ENCODE data around the gene SLC35E3. TPM values are rescaled to one million over a fixed set of nuclear protein-coding genes. Genes with fewer than 3 reads are reported as not detected.
A peak's percentile ranks its signal among the peaks of the same experiment; 100 is the strongest.
"Not testable (repeated sequence)": the region's sequence is repeated elsewhere in the genome, so short reads cannot be mapped to it uniquely, and the experiment has no call there.

The SLC35E3 gene
- polyA plus RNA-seq, 2 of the 4 experiments (the other 2 are of a cell fraction), result 5.1 to 22.1 TPM

- POLR2A ChIA-PET, result interaction anchor here (2.7 kb wide), 2 partner anchors 14 to 60 kb away, joined by 21 to 45 read pairs; partner anchors contain the start of gene SLC35E3
- Histone ChIP-seq H3K27ac (peak overlapping the region; percentile 97), H3K4me3 (peak overlapping the region; percentile 88)
These were observed 60.7 kb downstream of the SLC35E3 start for GRCh38 chr12:68806488-68807237.

GRCh38 chr12:68807274-68807575 is 61.2 kb downstream of the SLC35E3 start:
- peaks cover 23% of the 10 kb centered on the region for H3K4me1 ChIP-seq
- peak overlapping the region; percentile 66 for H3K4me2 ChIP-seq
- DNase-seq (ENCODE audit: low read depth in 1 of 2, low spot score in 1 of 2); H3K9me3 ChIP-seq; FAIRE-seq: not testable (repeated sequence)
- 7% methylated on average over 10 of the region's 10 CpGs for WGBS (ENCODE audit: missing lambda C conversion rate)
- ChIA-PET POLR2A (interaction anchor here (0.9 to 2.7 kb wide), 6 partner anchors 13 to 476 kb away, joined by 3 to 45 read pairs (median 4); partner anchors contain the start of gene SLC35E3), CTCF (interaction anchor here (0.7 to 2.9 kb wide), 11 partner anchors 8 to 350 kb away, joined by 3 to 19 read pairs (median 5); partner anchors contain the start of gene SLC35E3)
- peak in 1 of 2 experiments; percentile 1; a peak in 2 of 6 replicates for ATAC-seq
- H3K4me3 ChIP-seq, result peak overlapping the region; percentile 88
- H3K27ac ChIP-seq, result peak overlapping the region; percentile 97
- TF ChIP-seq RAD21 (conservative IDR thresholded peaks at IDR 0.05 in 1 of 2, IDR thresholded peaks at IDR 0.05 in 1 of 2) (0 out of 5 replicates have a peak, but pooled peaks of 1 of the 2 experiments have one; percentile 2), CHD4 (IDR thresholded peaks at IDR 0.05; ENCODE audit: borderline replicate concordance) (0 out of 2 replicates have a peak, but pooled peaks have one; percentile 51)

More at GRCh38 chr12:68806488-68807237, 60.7 kb downstream of the SLC35E3 start:
- DNase-seq (ENCODE audit: low read depth in 1 of 2, low spot score in 1 of 2), result no peak
- 87% methylated on average over 18 of the region's 18 CpGs for WGBS (ENCODE audit: missing lambda C conversion rate)
- no peak for FAIRE-seq
- no peaks in the 10 kb centered on the region for H3K9me3 ChIP-seq
- peak overlapping the region; percentile 66 for H3K4me2 ChIP-seq
- TF ChIP-seq HOXB13 (CRISPR knock-in tag; IDR thresholded peaks at IDR 0.05; ENCODE audit: low read depth) (no peak), POLR2A (IDR thresholded peaks at IDR 0.05; ENCODE audit: low read length) (no peak), TP53 (CRISPR knock-in tag; IDR thresholded peaks at IDR 0.05) (no peak), KDM5A (IDR thresholded peaks at IDR 0.05) (no peak)
- no peak for ATAC-seq
- CTCF ChIA-PET, result interaction anchor here (1.2 to 2.9 kb wide), 6 partner anchors 8 to 60 kb away, joined by 5 to 19 read pairs (median 7); partner anchors contain the start of gene SLC35E3
- peaks cover 22% of the 10 kb centered on the region for H3K4me1 ChIP-seq

DNA sequence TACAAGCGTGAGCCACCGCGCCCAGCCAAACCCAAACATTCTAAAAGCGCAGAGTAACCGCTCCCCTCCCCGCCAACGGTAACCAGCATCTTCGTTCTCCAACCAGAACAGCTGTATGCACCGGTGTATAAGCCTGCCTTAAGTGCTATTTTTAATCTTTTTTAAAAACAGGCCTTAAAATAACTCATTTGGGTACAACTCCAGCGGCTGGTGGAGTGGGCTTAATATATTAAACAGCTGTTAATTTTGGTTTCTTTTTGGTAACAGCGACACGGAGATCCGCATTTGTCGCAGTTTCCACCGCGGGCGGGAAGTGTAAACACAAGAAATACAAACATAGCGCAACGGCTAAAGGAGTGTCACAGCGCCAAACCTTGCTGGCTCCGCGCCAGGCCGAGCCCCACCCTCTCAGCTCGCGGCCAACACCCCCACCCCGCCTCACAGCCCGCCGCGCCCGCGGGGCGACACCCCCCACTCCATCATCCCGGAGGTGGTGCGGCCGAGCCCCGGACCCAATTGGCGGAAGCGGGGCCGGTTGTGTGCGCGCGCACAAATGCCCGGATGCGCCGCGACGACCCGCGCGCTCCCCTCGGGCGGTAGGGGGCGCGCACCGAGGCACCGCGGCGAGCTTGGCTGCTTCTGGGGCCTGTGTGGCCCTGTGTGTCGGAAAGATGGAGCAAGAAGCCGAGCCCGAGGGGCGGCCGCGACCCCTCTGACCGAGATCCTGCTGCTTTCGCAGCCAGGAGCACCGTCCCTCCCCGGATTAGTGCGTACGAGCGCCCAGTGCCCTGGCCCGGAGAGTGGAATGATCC is 61.8 kb downstream of the SLC35E3 start, which contains the start of gene MDM2:
Gene MDM2 (plus strand): TSS at position 602 of the 812 bp plus-strand sequence. CDS start 301 bp downstream, outside the sequence.
- ChIA-PET CTCF (interaction anchor here (0.6 to 2.9 kb wide), 15 partner anchors 9 to 350 kb away, joined by 3 to 19 read pairs (median 5); partner anchors contain the start of gene SLC35E3), POLR2A (interaction anchor here (0.9 to 2.7 kb wide), 10 partner anchors 10 to 476 kb away, joined by 3 to 45 read pairs (median 4); partner anchors contain the start of genes NUP107 and SLC35E3)
- under 1% methylated on average over 33 of the region's 72 CpGs for WGBS (ENCODE audit: missing lambda C conversion rate)
- H3K4me1 ChIP-seq, result peaks cover 28% of the 10 kb centered on the region
- peak within 1 kb of the TSS; percentile 88 for H3K4me3 ChIP-seq
- peak; percentile 96 to 97 for DNase-seq (ENCODE audit: low read depth in 1 of 2, low spot score in 1 of 2)
- ATAC-seq, result peak; percentile 87 to 91
- no peaks in the 10 kb centered on the region for H3K9me3 ChIP-seq
- peak within 1 kb of the TSS; percentile 97 for H3K27ac ChIP-seq
- no peak for FAIRE-seq
- H3K4me2 ChIP-seq, result peak within 1 kb of the TSS; percentile 76
- TF ChIP-seq MYC (IDR thresholded peaks at IDR 0.05; ENCODE audit: borderline replicate concordance, low read length) (no peak), HMGXB4 (CRISPR knock-in tag; IDR thresholded peaks at IDR 0.05; ENCODE audit: borderline replicate concordance) (peak; percentile 95), TFCP2L1 (CRISPR knock-in tag; IDR thresholded peaks at IDR 0.05) (peak; percentile 84), RFX5 (IDR thresholded peaks at IDR 0.05) (0 out of 2 replicates have a peak, but pooled peaks have one; percentile 25), NR3C1 (IDR thresholded peaks at IDR 0.05) (no peak), FOSB (CRISPR knock-in tag; IDR thresholded peaks at IDR 0.05) (peak; percentile 53; the same call in 1 of the 2 replicates), JUN (IDR thresholded peaks at IDR 0.05) (peak; percentile 9 to 62; a peak in 2 of 5 replicates), SREBF2 (IDR thresholded peaks at IDR 0.05) (no peak; the same call in 1 of the 2 replicates), ZC3H11A (IDR thresholded peaks at IDR 0.05) (no peak), HOXB13 (CRISPR knock-in tag; IDR thresholded peaks at IDR 0.05; ENCODE audit: low read depth) (no peak), HES2 (IDR thresholded peaks at IDR 0.05) (no peak), RAD21 (conservative IDR thresholded peaks at IDR 0.05 in 1 of 2, IDR thresholded peaks at IDR 0.05 in 1 of 2) (peak; percentile 6 to 12; a peak in 1 of 5 replicates), MAX (IDR thresholded peaks at IDR 0.05) (peak; percentile 48), POLR2A (IDR thresholded peaks at IDR 0.05; ENCODE audit: low read length) (peak; percentile 66), ZSCAN20 (CRISPR knock-in tag; IDR thresholded peaks at IDR 0.05) (no peak), USF2 (IDR thresholded peaks at IDR 0.05) (no peak), PHF8 (IDR thresholded peaks at IDR 0.05; ENCODE audit: borderline replicate concordance, low read depth) (peak; percentile 77), HDAC2 (IDR thresholded peaks at IDR 0.05) (no peak), EHF (CRISPR knock-in tag; IDR thresholded peaks at IDR 0.05) (0 out of 2 replicates have a peak, but pooled peaks have one; percentile 45), GATA3 (IDR thresholded peaks at IDR 0.05; ENCODE audit: borderline replicate concordance) (peak; percentile 56), RCOR1 (IDR thresholded peaks at IDR 0.05; ENCODE audit: low read depth, low read length) (no peak), ZFP36 (IDR thresholded peaks at IDR 0.05; ENCODE audit: borderline replicate concordance, partially characterized antibody) (no peak)
- TF ChIP-seq, protein P1, sequence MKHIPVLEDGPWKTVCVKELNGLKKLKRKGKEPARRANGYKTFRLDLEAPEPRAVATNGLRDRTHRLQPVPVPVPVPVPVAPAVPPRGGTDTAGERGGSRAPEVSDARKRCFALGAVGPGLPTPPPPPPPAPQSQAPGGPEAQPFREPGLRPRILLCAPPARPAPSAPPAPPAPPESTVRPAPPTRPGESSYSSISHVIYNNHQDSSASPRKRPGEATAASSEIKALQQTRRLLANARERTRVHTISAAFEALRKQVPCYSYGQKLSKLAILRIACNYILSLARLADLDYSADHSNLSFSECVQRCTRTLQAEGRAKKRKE (CRISPR knock-in tag; IDR thresholded peaks at IDR 0.05; ENCODE audit: low read depth), result 0 out of 2 replicates have a peak, but pooled peaks have one; percentile 55

All from A549 (cell line).